Activated gamma-delta T cell treated with anti-CD3 and anti-CD28 coated beads, Interleukin-2, amount 50 U/mL, for 16 hours (primary cell): Measurements from ENCODE around the gene RPL23.
A peak's percentile ranks its signal among the peaks of the same experiment; 100 is the strongest.

Experiments
- DNase-seq: peaks from one replicate; pipeline ENCODE4 v3.0.0-alpha.2; 2020; ENCODE audit warnings: low read depth

Gene RPL23

DNA sequence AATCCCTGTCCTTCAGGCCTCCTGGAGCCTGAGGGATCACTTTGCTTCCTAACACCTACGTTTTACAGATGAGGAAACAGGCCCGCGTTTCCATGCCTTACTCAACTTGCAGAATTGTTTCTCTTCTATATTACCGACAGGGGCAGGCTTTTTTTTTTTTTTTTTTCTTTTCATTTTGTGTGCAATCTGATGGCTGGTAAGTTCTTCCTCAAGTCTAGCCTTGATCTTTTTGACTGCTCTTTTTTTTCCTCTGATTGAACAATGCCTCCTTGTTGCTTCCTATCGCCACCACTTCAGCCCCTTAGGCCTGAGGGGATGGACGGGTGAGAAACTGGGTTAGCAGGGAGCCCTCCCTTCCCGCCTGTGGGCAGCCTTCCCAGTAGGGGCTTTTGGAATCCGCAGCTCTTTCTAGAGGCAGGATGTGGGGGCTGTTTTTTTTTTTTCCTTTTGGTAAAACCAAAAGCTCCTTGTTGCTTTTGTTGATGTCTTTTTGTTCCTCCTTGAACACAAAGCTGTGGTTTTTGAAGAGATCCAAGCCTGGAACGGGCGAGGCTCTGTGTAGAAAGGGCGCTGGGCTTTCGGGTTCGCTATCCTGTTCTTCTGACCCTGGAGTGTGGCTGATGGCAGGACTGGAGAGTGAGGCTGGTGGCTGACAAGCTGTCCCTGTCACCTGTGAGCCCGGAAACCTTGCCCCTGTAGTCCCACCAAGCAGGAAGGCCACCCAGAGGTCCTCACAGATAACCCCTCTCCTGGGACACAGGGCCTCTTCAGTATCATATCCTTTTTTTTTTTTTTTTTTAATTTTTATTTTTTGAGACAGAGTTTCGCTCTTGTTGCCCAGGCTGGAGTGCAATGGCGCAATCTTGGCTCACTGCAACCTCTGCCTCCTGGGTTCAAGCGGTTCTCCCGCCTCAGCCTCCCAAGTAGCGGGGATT, 30.3 kb upstream of the RPL23 start:
- DNase-seq, result no peak

DNA sequence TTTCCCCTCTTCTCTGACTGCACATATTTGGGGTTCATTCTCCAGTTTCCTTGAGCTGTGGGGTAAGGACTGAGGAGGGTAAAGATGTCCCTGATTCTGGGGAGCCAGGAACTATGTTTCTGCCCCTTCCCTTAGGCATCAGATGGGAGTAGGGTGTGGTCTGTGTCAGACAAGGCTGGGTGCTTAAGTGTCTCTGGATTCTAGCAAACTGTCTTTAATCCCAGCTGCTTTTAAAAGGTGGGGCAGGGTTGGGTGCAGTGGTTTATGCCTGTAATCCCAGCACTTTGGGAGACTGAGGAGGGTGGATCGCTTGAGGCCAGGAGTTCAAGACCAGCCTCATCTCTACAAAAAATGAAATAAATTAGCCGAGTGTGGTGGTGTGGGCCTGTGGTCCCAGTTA, 29.3 kb upstream of the RPL23 start:
- DNase-seq, result no peak

DNA sequence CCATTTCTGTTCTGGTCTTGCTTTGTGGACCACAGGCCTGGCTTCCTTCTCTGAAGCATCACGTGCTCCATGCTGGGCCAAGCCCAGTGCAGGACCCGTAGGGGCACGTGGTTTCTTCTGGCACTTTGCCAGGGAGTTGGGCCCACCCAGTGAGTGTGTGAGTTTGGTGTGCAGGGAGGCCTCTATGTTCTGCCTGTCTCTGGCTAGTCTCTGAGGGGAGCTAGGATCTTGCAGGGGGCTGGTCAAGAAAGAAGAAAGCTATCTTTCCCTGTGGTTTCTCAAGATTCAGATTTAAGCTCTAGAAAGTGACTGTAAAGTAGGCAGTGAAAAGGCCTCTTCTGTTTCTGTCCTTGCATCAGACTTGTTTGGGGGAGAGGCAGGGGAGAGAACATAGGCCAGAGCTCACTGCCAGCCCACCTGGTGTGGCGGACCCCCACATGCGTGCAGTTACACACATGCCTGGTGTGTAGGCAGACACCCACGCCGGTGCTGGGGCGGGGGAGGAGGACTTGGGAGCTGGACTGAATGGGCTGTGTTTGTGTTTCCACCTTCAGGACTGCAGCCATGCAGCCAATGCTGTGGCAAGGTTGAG, 28.2 kb upstream of the RPL23 start:
- DNase-seq, result no peak

DNA sequence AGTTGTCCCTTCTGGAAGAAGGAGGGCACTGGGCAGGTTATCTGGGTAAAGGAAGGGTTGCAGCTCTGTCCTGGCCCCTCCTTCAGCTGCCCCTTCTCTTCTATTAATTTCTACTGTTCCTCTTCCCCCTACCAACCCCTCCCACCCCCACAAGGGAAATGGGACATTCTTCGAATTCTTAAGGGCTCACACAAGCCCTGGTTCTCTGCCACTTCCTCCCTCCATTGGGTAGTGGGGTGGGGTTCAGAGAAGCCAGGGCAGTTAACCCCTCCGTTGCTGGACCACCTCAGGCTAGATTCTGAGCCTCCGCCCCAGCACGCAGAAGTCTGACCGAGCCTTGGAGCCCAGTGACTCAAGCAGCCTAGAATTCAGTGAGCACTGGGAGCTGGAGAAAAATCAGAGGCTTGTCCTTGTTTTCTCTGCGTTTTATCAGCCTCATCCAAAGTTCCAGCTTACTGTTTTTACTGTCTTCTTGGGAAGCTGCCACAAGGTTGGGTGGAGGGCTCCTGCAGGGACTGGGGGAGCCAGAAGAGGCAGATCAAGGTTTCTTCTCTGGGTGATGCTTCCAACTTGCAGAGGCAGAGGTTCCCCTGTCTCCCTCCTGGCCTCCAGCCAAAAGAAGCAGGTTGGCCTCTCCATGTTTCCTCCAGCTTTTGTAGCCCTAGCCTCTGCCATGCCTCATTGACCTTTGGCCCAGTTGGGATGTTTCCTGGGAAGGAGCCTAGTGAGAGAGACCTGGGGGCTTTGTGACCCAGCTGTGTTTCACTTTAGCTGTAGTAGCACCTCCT, 26.6 kb upstream of the RPL23 start:
- DNase-seq, result no peak

DNA sequence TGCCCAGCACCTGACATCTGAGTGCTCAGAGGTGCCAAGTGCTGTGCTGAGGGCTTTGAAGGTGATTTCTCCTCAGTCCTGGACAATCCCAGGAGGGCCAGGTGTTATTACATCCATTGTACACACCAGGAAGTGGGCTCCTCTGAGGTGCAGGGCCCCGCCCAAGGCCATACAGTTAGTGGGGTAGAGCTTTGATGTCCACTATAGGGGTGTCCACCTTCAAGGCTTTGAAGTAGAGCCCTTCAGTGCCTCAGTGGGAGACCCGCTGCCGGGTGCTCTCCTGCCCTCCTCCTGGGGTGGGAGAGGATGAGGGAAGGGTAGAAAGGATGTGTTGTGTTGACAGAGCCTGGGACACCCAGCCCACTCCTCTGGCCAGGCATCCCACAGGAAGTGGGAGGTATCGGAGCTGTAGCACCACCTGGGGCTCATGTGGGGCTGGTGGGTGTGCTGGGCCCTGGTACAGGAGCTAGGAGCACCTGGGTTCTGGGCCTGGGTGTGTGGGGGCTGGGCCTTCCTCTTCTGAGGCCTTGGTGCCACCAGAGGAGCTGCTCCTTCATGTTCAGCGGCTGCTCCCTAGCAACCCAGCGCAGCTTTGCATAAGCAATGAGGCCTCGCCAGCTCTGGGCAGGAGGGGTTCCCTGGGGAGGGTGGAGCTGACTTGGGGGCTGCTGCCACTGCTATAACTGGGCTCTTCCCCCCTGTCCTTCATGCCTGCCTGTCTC, 23.8 kb upstream of the RPL23 start:
- DNase-seq, result no peak

DNA sequence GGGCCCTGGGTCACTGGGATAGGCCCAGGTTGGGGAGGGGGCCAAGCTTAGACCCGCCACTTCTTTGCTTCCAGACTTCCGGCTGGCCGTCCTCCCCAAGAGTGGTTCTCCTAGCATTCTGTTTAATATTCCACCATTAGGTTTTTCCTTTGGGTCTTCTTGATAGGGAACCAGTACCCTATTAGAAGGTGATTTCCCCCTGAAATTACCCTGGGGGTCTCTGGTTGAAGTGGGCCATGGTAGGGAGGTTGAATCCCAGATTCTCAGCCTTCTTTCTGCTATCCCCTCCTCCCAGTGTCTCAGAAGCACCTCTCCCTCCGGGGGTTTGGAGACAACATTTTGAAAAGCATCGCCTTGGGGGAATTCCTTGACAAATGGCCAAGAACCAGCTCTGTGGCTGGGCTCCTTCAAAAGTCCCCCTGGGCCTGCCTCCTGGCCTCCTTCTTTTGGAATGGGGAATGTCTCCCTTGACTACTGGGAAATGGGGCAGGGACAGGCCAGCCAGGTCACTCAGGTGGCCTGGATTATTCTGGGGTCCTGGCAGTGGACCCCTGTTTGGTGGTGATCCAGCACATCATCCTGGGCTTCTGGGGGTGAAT, 22.1 kb upstream of the RPL23 start:
- no peak for DNase-seq

DNA sequence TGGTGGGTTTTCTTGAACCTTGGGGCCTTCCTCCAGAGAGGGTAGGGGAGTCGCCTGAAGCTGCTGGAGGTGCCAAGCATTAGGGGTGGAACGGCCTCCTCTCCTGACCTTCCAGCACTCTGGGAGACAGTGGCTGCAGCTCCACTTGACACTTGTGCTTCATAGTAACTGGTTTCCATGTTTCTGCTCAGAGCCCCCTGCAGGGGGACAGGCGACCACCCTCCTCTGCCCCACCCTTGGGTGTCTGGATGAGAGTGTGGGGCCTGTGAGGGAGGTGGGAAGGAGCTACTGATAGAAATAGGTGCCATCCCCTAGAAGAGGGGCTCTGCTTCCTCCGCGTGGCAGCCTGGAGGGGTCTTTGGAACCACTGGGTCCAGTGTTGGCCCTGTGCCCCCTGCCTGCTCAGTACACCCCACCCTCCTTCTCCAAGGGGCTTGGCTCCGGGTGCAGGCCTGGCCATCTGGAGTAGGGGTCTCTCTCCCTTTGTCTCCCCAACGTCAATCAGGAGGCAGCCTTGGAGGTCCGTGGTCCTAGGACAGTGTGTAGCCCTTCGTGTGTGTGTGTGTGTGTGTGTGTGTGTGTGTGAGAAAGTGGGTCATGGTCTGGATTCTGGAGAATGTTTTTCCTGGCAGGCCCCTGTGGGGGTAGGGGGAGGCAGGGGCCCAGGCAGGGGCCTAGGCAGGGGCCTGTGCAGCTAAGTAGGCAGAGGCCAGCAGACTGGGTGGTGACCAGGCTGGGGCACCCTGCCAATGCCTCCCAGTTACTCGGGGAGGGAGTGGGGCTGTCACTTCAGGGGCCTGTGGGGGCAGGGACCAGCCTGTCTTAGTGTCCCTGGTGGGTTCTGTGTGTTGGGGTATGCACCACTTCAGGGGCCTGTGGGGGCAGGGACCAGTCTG, 21.2 kb upstream of the RPL23 start:
- no peak for DNase-seq

DNA sequence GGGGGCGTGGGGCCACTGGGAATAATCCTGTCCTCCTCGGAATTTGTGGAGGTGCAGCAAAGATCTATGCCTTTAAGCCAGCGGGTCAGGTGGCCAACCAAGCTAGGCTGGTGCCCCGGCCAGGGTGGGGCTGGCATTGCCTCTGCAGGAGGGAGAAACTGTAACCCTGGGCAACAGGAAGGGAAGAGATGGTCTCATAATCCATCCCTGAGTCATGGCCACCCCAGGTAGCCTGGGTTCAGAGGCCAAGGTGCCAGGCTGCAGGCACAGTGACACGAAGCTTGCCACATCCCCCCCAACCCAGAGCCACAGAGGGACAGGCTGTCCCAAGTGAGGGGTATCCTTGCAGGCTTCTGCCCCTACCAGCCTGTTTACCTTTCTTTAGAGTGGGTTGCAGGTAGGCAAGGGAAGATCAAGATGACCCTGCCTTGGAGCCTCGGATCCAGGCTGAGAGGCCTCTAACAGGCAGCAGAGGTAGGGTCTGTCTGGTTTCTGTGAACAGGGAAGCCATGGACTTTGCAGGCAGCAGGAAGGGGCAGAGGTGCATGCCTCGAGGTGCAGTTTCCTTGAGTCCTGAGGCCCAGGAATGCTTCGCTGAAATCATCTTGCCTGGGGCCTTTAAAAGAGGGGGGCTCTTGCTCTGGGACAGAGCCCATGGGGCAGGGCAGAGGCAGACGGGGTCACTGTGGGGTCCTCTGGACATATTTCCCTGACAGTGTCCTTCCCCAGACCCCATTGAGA, 20.3 kb upstream of the RPL23 start:
- no peak for DNase-seq

DNA sequence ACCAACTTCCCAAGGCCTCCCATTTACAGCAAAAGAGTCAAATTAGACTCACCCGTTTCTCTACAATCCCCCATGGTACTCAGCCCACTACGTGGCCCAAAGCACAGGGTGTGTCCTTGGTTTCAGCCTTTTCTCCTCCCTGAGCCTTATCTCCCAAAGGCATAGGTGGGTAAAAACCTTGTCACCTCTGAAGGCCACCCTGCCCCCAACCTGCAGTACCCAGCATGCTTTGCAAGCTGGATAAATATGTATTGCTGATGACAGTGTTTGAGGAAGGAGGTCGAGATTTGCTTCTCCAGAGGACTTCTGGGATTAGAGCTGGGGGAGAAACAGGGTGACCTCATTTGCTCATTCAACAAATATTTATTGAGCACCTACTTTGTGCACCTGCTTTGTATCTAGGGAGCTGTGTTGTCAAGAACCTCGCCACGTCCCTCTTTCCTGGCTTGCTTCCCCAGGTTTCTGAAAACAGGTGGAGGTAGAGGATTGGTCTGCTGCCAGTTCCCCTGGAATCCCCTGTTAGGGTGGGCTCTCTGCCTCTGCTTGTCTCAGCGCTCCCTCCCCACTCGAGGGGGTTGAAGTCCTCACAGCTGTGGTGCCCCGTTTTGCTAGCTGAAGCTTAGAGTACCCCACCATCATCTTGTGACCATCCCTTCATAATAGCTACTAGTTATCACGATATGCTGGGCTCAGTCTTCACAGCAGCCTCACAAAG, 19.3 kb upstream of the RPL23 start:
- no peak for DNase-seq

DNA sequence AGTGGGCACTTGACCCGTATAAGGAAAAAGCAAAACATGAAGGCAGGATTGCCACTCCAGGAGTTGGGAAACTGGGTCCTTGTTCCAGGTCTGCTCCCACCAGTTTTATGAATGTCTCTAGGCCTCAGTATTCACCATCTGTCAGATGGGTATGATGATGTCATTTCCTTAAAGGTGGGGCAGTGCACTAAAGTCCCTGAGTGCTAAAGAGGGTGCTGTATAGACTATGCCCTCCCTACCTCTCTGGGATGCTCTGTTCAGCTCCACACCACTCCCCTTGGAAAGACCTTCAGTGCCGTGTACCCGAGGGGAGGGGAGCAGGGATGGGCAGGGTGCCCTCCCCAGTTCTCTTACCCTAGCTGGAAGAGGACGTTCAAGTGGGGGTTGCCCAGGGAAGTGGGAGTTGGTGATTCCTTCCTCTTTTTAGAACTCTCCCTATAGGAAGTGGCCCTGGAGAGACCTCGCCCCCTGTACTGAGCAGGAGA, 18.5 kb upstream of the RPL23 start:
- no peak for DNase-seq

DNA sequence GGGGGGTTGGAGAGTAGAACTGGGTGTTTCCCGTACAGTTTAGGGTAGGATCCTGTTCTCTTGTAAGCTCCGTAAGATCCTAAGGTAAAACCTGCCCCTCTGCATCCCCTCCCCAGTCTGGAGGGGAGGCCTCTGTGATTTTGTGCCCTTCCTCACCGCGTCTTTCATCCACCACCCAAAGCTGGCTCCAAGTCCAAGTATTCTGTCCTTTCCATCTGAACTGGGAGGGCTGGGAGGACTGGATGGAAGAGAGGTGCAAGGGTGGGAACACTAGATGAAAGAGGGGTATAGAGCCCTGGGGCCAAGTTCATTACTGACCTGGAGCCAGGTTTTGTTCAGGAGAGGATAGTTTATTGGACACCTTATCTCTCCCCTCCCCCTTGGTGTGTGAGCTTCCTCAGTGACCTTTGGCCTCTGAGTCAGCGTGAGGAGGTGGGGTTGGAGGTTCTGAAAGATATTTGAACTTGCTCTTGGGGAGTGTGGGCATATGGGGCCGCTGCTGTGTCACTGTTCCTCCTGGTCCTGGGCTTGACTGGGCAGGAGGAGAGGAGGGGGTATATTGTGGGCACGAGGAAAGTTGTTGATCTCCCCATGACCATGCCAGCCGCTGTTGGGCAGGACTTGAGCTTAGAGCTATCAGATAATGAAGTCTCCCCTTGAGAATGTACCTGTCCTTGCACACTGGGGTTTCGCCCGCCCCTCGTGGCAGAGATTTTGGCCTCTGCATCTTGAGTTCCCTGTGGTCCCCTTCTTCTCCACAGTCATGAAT, 17.9 kb upstream of the RPL23 start:
- peak; percentile 68 for DNase-seq

DNA sequence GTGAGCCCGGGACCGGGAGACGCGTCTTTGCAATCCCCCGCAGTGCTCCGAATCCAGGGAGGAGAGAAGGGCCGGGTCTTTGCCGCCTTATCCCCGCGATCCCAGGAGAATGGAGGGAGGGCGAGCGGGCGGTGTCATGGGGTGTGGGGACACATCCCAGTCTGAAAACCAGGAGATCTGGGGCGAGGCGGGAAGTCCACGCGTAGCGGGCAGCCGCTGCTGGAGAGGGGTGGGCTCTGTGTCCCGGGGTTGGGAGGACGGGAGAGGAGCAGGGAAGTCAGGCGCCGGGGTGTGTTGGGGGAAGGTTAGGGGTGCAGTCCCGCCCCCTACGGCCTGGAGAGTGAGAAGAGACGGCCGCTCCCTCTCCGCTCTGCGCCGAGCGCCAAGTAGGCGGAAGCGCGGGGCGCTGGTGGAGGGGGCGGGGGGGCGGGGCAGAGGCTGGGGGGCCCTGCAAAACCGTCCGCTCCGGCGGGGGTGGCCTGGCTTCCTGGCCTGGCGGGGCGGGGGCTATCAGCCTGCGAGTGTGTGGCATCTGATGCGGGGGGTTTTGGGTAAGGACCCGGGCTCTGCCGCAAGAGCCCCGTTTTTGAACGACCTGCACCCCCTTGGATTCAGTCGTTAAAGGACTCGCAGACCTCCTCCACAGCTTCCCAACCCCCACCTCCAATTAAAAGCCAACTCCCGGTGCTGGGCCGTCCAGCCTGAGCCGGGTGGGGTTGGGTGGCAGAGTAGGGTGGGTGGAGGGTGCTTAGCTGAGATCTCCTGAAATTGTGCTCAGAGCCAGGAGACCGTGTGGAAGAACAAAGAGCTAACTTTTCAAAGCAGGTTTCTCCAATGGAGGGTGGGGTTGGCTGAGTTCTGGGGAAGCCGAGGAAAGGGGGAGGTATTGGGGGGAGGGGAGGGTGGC, 17.0 kb upstream of the RPL23 start:
- peak; percentile 45 for DNase-seq

DNA sequence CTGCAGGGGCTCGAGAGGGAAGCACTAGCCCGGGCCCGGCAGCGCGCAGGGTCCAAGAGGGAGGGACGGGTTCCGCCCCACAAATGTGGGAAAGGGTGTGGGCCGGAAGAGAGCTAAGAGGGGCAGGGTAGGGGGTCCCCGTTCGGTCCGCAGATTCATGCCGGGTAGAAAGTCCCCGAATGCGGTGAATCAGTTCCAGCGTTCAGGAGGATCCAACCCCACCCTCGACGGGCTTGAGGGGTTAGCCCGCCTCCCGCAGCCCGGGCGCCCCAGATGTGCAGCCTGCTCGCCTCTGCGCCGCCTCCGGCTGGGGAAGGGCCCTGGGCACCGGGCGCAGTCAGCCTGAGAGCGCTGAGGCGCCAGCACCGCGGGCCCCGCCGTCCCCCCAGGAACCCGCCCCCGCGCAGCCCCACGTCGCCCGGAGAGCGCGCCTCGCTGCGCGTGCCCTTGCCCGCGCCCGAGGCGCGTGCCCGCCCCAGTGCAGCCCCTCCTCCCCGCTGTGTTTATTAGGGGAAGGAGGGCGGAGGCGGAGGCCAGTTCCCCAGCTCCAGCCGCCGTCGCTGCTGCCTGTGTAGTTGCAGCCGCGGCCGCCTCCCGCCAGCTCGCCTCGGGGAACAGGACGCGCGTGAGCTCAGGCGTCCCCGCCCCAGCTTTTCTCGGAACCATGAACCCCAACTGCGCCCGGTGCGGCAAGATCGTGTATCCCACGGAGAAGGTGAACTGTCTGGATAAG, 16.2 kb upstream of the RPL23 start, which contains the start of gene LASP1:
TSS of gene LASP1 (plus strand) at position 533 of the 733 bp plus-strand sequence. CDS start at position 665, 132 bp downstream.
- DNase-seq, result peak; percentile 75

DNA sequence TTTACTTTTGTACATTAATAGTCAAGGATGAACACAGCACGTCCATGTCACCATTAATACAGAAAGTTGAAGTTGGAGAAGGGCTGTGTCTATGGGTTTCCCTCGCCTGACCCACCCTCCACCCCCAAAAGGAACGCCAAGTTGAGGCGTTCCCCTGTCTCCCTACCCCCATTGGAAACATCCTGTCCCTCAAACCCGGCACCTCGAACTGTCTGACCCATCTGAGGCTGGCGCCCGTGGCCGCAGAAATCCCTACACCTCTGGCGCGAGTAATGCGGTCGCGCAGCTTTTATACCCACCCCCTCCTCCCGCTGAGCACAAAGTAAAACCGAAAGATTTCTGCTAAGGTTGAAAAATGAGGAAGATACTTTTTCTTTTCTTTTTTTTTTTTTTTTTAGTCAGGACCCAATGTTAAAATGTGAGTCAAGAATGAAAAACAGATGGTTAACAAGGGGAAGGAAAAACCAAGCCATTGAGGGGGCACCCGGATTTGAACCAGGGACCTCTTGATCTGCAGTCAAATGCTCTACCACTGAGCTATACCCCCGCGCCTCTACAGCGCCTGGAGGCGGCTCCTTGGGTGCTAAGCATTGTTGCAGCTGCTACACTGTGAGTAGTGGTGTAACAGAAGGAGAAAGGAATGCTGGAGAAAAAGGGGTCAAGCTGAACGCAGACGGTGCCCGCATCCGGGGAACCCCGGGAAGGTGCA, 15.4 kb upstream of the RPL23 start:
- peak; percentile 78 for DNase-seq

DNA sequence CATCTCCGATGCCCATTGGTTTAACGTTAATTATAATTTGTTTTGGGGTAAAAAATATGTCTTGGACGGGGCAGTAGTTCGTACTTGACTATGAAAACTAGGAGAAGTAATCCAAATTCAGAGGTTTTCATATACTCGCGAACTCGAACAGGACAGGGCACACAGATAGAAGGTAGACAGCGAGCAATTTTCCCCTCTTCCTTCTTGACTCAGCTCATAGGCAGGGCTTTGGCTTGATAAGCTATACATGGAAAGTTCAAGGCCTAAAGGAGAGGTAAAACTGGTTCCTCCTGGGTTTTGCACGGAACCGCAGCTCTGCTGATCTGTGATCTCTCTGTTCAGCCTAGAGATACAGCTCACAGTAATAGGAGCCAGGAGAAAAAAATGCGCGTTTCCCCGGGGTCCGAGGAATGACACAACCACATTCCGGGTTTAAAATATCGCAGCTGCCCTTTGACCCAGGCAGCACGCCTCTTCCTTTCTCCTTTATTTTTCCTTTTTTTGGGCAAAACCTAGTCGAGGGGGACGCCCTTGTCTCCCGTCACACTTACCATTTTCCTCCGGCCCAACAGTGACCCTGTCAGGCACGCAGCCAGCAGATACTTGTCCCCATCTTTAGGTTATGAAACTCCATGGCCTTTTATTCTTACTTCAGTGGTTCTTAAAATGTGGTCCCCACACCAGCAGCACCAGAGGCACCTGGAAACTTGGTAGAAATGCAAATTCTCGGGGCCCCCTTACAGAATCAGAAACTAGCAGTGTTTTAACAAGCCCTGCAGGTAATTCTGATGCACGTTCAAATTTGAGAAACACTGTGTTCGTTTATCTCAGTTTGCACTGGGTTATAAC, 14.7 kb upstream of the RPL23 start:
- no peak for DNase-seq
